KOPT-K1 (cell line): ENCODE results near the gene TPI1.
"Not testable (repeated sequence)": the region's sequence is repeated elsewhere in the genome, so short reads cannot be mapped to it uniquely, and the experiment has no call there.

Source experiments
- H3K27ac ChIP-seq: fragments of 200-600 bp; sonication (generic); 2 replicates; pipeline ENCODE4 v1.5.1; 2016; ENCODE audit warnings: antibody characterized with exemption, mild to moderate bottlenecking, low read depth, low read length; ENCODE audit not compliant: poor library complexity, severe bottlenecking
- H3K36me3 ChIP-seq: fragments of 200-600 bp; sonication (generic); 2 replicates; pipeline ENCODE4 v1.5.1; 2017; ENCODE audit warnings: antibody characterized with exemption, mild to moderate bottlenecking, low read length, moderate library complexity; ENCODE audit not compliant: insufficient read depth
- H3K9me3 ChIP-seq: fragments of 200-600 bp; sonication (generic); 2 replicates; pipeline ENCODE4 v1.5.1; 2017; ENCODE audit warnings: antibody characterized with exemption, low read length, mild to moderate bottlenecking; ENCODE audit not compliant: insufficient read depth, poor library complexity, severe bottlenecking

The TPI1 gene

DNA sequence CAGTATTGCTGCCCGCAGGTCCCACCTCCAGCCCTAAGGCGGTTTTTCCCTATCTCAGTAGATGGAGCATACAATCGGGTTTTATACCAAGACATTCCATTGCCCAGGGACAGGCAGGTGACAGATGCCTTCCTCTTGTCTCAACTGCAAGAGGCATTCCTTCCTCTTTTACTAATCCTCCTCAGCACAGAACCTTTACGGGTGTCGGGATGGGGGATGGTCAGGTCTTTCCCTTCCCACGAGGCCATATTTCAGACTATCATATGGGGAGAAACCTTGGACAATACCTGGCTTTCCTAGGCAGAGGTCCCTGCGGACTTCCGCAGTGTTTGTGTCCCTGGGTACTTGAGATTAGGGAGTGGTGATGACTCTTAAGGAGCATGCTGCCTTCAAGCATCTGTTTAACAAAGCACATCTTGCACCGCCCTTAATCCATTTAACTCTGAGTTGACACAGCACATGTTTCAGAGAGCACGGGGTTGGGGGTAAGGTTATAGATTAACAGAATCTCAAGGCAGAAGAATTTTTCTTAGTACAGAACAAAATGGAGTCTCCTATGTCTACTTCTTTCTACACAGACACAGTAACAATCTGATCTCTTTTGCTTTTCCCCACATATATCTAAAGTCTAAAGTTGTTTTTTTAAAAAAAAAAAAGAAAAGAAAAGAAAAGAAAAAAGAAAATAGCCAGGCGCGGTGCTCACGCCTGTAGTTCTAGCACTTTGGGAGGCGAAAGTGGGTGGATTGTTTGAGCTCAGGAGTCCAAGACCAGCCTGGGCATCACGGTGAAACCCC, 19.1 kb downstream of the TPI1 start:
- H3K36me3 ChIP-seq: peaks cover 18% of the 10 kb centered on the region; the same call in 1 of the 2 replicates
- not testable (repeated sequence) for H3K27ac ChIP-seq, H3K9me3 ChIP-seq

DNA sequence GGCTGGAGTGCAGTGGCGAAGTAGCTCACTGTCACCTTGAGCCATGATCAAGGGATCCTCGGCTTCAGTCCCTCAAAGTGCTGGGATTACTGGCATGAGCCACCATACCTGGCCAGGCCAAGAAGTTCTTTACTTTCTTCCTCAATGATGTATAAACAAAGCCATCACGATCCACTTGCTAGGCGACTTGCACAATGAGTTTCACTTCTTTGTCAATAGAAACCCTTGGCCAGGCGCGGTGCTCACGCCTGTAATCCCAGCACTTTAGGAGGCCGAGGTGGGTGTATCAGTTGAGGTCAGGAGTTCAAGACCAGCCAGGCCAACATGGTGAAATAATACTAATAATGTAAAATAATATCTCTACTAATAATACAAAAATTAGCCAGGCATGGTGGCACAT, 20.1 kb downstream of the TPI1 start:
- no peak overlapping the region for H3K27ac ChIP-seq
- peaks cover 18% of the 10 kb centered on the region; the same call in 1 of the 2 replicates for H3K36me3 ChIP-seq
- no peaks in the 10 kb centered on the region for H3K9me3 ChIP-seq

- Histone ChIP-seq H3K36me3 (peaks cover 18% of the 10 kb centered on the region; the same call in 1 of the 2 replicates), H3K27ac (no peak overlapping the region), H3K9me3 (no peaks in the 10 kb centered on the region)
These were observed 21.0 kb downstream of the TPI1 start for GRCh38 chr12:6888360-6888759.

DNA sequence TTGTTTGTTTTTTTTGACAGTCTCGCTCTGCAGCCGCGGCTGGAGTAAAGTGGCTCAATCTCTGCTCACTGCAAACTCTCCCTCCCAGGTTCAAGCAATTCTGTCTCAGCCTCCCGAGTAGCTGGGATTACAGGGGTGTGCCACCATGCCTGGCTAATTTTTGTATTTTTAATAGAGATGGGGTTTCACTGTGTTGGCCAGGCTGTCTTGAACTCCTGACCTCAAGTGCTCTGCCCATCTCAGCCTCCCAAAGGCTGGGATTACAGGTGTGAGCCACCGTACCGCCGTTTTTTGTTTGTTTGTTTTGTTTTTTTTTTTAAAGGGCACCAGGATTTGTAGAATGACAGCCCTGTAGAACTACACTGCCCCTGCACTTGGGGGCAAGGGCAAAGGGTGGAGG, 21.5 kb downstream of the TPI1 start:
- not testable (repeated sequence) for H3K9me3 ChIP-seq, H3K27ac ChIP-seq
- H3K36me3 ChIP-seq: peaks cover 14% of the 10 kb centered on the region; the same call in 1 of the 2 replicates

DNA sequence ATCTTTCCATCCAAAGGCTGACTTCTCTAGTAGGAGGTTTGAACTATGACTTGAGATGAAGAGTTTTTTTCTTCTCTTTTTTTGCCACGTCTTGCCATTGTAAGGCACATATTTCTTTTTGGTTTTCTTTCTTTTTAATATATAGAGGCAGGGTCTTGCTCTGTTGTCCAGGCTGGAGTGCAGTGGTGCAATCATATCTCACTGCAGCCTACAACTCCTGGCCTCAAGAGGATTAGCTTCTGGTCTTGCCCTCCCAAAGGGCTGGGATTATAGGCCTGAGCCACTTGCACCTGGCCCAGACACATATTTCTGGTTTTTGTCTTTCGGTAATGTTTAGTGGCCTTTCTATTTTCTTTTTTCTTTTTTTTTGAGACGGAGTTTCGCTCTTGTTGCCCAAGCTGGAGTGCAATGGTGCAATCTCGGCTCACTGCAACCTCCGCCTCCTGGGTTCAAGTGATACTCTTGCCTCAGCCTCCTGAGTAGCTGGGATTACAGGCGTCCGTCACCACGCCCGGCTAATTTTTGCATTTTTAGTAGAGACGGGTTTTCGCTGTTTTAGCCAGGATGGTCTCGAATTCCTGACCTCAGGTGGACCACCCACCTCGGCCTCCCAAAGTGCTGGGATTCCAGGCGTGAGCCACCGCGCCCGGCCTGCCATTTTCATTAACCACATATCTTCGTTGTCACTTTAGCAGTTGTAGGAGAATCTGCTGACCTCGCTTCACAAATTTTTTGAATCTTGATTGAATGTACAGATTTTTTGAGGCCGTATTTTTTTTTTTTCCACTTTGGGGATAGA, 22.6 kb downstream of the TPI1 start:
- peak overlapping the region; percentile 94 for H3K27ac ChIP-seq
- not testable (repeated sequence) for H3K36me3 ChIP-seq, H3K9me3 ChIP-seq

DNA sequence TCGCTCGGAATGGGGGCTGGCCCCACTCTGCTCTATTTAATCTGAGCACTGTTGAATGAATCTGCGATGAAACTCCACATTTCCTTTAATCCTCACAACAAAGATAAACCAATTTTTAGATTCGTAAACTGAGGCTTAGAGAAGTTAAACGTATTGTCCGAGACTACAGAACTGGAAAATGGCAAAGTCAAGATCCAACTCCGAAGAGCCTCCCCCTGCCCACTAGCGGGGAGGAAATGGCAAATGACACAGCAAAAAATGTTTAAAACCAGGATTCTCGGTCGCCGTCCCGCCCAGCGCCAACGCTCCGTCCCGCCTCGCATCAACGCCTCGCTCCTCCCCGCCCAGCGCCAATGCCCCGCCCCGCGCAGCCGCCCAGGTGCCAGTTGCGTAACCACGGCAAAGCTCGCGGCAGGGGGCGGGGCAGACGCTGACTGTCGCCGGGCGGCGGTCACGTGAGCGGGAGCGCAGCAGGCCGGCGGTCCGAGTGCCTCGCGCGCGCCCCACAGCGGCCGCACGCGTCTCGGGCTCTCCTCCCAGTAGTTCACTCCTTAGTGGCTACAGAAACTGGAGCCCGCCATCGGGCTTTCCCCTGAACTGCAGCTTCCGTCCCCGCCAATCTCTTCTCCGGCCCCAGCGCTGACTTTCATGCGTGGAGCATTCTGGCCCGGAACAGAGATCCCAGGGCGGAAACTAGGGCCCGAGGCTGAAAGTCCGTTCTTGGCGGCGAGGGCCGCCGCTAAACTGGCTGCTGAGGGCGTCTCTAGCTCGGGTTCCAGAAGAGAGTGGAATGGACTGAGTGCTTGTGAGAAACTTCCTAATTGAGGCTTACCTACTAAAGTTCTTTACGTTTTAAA, 23.7 kb downstream of the TPI1 start:
- Histone ChIP-seq H3K36me3 (no peaks in the 10 kb centered on the region), H3K27ac (peak overlapping the region; percentile 94), H3K9me3 (no peaks in the 10 kb centered on the region)

GRCh38 chr12:6891646-6892001, 24.3 kb downstream of the TPI1 start:
- Histone ChIP-seq H3K36me3 (no peaks in the 10 kb centered on the region), H3K27ac (peak overlapping the region; percentile 94), H3K9me3 (no peaks in the 10 kb centered on the region)

DNA sequence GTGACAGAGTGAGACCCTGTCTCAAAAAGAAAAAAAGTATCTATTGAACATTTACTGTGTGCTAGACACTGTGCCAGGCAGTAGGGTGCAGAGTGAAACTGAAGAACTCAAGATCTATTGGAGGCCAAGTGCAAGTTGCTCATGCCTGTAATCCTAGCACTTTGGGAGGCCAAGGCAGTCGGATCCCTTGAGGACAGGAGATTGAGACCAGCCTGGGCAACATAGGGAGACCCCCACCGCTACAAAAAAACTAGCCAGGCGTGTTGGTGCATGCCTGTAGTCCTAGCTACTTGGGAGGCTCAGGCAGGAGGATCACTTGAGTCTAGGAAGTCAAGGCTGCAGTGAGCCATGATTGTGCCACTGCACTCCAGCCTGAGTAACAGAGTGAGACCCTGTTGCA, 25.4 kb downstream of the TPI1 start:
- H3K27ac ChIP-seq, H3K9me3 ChIP-seq, H3K36me3 ChIP-seq: not testable (repeated sequence)

- H3K36me3 ChIP-seq: no peaks in the 10 kb centered on the region
- H3K9me3 ChIP-seq: no peaks in the 10 kb centered on the region
- no peak overlapping the region for H3K27ac ChIP-seq
These were observed 27.0 kb downstream of the TPI1 start for GRCh38 chr12:6894321-6894720.

- H3K9me3 ChIP-seq: no peaks in the 10 kb centered on the region
- H3K36me3 ChIP-seq: no peaks in the 10 kb centered on the region
- no peak overlapping the region for H3K27ac ChIP-seq
These were observed 29.6 kb downstream of the TPI1 start for GRCh38 chr12:6896846-6897435.

GRCh38 chr12:6899427-6899826, 32.1 kb downstream of the TPI1 start:
- Histone ChIP-seq H3K27ac (no peak overlapping the region), H3K36me3 (no peaks in the 10 kb centered on the region), H3K9me3 (no peaks in the 10 kb centered on the region)

- Histone ChIP-seq H3K9me3 (no peaks in the 10 kb centered on the region), H3K36me3 (no peaks in the 10 kb centered on the region), H3K27ac (no peak overlapping the region)
These were observed 32.6 kb downstream of the TPI1 start for GRCh38 chr12:6899837-6900519.

GRCh38 chr12:6902448-6902847, 35.1 kb downstream of the TPI1 start:
- Histone ChIP-seq H3K36me3 (no peaks in the 10 kb centered on the region), H3K27ac (no peak overlapping the region), H3K9me3 (no peaks in the 10 kb centered on the region)

GRCh38 chr12:6903722-6904121, 36.4 kb downstream of the TPI1 start:
- H3K36me3 ChIP-seq: no peaks in the 10 kb centered on the region
- H3K9me3 ChIP-seq: no peaks in the 10 kb centered on the region
- H3K27ac ChIP-seq: no peak overlapping the region
